Measurements from ENCODE around the gene NAV2.

The NAV2 gene

DNA sequence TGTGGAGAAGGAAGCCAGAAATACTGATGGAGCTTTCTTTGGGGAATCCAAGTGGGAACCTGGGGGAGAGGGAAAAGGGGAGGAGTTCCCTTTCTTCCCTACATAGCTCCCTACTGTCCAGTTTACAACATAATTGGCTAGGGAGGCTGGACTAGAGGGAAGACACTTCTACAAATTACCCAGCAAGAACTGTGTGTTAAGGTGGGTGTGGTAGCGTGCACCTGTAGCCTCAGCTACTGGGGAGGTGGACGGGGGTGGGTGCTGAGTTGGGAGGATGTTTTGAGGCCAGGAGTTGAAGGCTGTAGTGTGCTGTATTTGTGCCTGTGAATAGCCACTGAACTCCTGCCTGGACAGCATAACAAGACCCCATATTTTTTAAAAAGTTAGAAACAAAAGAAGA lies 74.0 kb downstream of the NAV2 start:
- DNase-seq = no peak

DNA sequence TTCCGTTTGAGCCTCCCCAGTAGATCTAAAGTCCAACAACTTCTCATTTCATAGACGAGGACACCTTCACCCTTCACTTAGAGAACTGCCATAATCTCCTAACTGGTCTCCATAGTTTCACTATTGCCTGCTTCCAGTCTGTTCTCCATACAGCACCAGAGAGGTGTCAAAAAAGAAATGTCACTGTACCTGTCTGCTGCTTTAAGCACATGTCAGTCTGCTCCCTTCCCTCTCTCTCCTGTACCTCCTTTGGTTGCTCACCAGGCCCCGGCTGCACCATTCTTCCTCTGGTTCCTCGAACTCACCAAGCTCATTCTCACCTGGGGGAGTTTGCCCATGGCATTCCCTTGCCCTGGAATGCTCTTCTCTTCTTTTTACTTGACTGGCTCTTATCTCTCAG lies 75.8 kb downstream of the NAV2 start:
- no peak for DNase-seq

DNA sequence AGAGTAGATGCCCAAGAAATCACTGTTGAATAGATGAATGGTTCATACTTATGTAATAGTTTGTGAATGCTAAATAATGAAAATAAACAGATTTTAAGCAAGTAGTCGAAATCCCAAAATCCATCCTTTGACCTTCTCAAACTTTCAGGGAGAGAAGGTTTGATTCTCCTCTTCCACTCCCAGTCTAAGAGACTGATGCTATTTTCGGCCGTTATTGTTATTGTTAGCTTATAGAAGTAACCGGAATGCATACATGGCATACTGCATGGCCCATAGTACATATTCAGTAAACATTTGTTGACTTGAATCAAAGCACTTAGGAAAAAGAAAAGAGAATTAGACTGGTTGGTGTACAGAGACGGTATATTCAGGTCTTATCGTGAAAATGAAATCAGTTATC lies 76.6 kb downstream of the NAV2 start:
- DNase-seq = no peak

DNA sequence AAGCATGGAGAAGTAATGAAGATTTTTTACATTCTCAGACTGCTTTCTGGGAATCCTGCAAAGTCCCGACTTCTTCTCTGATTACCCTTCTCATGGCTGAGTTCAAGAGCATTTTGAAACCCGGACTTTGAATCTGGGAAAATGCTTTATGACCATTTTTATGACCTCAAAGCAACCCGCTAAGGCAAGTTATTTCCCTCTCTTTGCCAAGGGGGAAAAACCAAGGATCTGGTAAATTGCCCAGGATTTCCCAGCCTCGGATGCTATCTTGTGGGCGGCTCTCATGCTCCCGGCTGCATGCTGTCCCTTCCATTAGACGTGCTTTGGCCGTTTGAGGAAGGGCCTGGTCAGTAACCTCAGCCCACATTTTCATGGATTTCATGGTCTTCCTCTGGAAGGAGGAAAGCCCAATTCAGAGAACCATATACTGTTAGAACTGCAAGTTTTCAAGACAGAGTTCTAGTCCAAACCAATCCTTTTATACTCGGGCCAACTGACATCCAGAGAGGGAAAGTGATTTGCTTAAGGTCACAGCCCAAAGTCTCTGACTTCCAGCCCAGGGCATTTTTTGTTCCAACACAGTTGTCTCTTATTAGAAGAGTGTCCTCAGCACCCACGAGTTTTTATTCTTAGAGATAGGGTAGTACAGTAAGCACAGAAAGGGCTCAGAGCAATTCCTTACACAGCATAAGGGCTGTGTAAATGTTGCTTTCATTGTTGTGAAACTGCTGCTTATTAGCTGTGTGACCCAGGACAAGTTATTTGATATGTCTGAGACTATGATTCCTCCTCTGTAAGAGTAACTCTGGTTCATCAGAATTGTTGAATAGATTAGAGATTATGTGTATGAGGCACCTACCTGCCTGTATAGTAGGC lies 77.4 kb downstream of the NAV2 start:
- DNase-seq = no peak

DNA sequence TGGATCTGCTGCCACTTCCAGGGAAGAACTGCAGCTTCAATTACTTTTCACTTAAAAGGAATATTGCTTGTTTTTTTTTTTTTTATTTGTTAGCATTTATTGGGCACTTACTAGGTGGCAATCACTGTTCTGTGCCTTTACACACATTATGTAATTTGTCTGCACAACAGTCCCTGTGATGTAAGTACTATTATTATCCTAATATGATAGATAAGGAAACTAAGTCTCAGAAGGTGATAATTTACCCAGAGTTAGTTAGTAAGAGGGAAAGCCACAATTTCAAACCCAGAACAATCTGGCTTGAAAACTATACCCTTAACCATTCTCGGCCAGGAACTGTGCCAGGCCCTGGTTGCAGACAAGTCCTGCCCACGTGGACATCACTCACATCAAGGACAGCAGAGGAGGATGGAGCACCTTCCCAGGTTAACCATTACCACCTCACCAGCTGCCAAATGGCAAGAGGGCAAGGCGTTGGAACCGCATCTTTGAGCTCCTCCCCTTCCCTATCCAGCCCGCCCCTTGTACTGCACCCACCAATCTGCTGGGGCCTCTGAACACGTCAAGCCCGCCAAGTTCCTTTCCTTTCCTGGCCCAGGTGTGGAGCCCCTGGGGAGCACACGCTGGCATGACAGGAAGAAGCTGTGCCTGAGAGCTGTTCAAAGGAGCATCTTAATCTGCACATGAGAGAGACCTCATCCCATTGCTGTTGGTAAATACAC lies 78.4 kb downstream of the NAV2 start:
- no peak for DNase-seq

DNA sequence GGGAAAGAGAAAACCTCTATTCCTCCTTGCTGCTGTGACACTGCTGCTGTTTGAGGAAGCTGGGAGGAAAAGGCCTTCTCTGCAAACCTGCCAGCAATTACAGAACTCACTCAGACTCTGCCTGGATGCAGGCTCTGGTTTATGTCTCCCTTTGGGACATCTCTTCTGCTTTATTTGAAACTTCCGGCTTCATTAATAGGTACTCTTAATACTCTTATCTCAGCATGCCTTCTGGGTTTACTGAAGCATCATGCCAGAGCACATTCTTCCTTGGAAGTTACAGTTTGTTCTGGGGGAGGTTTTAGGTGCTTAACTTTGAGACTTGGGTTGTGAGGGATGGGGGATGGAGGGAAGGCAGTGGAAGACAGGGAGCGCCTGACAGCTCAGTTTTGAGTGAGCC lies 79.9 kb downstream of the NAV2 start:
- DNase-seq = no peak

DNA sequence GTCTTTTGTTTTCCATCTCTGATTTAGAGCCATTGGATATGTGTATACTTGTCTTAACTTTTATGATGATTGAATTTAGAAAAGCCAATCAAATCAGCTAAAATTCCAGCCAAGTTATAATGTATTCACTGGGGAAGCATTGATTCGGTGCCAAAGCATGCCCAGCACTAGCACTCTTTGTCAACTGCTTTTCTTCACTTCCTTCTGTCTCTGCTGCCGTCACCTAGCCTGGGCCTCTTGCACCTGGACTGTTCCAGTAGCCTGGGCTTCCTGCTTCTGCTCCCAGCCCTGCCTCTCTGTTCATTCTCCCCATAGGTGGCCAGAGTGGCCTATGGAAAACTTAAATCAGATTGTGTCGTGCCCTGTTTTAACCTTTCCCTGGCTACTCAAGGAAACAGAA lies 80.7 kb downstream of the NAV2 start:
- no peak for DNase-seq

DNA sequence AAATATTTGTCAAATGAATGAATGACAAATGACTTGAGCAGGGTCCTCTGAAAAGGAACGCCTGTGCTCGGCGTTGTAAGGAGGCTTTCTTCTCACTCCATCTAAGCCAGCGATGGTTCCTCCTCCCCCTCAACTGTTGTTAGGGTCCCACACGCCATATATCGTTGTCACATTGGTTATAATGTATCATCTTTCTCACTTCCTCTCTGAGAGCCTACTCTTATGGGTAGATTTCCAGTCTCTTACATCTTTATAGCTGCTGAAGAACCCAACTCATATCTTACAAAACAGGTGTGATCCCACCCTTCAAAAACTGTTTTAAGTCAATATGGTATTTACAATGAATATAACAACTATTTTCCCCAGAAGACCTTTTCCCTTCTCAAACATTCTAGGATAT lies 81.5 kb downstream of the NAV2 start:
- DNase-seq = no peak

DNA sequence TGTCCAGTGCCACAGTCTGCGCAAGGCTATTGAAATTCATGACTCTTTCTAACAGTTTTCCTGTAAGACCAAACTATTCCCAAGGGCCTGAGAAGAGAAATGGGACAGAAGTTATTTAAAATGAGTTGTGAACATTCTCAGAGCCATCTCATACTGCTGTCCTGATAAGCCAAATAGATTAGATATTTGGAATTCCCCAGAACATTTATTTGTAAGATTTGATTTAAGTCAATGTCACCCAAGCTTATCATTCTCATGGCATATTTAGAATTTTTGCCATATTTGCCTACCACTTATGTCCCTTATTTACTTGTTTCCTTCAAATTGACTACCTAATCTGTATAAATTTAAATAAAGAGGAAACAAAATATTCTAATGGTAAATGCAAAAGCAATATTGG lies 82.4 kb downstream of the NAV2 start:
- DNase-seq = no peak

DNA sequence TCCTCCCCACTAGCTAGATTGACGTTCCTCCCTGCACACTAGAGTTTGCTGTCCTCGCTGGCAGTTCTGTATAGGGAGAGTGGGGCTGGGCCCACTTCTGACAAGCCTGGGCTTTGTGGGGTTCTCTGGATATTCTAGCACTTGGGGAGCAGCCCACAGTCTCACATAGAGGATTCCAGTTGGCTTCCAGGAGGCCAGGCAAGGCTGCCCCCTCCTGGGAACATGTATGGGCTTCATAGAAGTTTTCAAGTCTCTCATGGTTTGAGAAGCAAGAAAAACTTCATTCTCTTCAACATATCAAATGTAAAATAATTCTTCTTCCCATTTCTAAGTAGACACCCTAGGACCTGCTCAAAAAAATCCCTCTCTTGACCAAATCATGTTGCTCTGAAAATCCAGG lies 87.5 kb downstream of the NAV2 start:
- DNase-seq = no peak

DNA sequence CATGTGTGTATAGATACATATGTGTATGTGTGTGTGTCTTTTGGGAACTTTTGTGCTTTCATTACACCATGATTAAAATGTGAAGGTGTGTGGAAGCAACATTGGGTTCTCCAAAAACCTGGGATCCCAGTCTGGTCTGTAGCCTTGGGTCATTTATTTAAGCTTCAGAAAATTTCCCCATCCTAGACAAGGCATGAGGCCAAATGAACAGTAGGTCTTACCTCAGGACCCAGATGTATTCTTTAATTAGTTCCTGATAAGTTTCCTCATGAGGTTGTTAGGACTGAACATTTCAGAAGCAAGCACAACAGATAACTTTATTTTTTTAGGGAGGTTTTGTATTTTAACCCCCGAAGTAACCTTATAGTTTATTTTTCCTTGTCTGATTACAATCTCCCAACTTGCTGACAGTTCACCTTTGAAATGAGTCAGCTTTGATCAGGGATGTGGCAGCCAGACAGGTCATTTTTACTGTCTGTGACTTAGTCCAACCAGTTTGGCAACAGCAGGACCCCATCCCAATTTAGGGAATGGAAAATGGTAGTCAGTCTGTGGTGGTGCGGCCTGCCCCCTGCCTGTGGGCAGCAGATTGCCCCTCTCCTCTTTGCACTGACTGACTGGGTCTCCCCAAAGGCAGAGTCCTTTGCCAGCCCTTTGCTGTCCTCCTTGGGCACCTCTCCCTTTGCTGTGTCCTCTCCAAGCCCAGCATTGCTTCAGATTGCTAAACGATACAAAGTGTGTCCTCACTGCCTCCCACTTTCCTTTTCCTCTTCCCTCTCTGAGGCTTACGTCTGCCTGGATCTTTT lies 88.3 kb downstream of the NAV2 start:
- no peak for DNase-seq

DNA sequence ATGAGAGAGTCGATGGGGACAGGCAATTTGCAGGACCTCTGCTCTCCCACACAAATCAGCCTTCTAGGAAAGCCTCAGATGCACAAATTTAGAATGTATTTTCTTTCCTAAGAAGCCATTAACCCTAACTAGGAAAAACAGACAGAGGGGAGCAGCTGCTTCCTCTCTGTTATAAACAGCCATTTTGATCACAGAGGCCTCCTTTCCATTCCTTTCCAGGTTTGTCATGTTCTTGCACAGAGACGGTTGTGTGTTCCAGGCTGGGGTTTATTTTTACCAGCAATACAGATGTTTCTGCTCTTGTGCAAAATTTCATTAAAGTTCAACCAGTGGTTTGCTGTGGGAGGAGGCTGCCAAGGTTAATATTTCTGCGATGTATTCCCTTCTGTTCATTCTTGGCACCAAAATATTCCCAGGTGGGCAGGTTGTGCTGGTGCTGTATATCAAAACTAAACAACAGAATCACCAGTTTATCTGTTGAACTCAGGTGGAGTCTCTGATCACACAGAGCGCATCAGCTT lies 90.2 kb downstream of the NAV2 start:
- DNase-seq = no peak

DNA sequence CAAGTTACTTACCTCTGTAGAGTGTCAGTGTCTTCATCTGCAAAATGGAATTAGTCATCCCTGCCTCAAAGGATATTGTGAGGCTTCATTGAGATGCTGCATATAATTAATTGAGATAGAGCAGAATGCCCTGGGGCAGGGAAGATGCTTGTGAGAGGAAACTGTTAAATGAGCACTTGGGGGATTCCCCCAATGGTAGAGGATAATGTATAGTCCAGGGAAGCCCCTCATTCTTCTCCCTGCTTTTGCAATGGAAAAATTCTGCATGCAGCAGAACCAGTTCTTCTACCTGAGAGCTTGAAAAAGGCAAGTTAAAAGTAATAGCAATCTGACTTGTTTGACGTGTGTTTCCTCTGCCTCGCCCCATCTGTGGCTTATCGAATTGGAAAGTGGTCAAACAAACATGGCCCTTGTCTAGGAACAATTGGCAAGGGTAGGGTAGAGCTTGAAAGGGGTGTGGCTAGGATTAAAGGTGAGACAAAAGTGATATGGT lies 90.9 kb downstream of the NAV2 start:
- DNase-seq = no peak

DNA sequence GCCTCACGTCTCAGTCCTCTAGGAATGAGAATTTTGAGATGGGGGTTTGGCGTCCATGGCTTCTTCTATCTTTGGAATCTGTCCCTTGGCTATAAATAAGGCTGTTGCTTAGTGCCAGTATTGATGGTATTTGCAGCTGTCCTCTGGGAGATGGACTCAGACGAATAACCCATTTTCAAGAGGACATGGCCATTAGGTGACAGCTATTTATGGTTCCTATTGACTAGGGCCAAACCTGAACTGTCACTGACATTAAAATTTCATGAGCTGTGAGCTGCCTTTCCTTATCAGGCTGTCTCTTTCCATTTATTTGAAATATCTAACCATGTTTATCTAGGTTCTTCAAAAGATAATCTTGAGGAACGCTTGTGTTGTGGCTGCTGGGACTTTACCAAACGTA lies 92.7 kb downstream of the NAV2 start:
- DNase-seq = no peak

DNA sequence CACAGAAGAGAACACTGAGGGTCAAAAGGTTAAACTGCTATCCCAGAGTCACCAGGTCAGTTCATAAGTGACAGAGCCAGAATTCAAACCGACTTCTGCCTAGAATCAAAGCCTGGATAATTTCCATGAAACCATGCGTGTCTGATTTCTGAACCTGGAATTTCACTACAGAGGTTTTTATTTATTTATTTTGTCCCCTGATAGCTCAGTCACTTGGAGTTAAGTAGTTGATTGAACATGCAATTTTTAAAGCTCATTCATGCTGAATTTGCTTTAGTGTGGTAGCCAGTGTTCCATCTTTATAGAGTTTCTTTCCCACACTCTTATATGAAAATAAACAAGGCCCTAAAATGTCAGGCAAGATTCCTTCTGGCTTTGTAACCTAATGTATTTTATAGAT lies 93.2 kb downstream of the NAV2 start:
- no peak for DNase-seq

DNA sequence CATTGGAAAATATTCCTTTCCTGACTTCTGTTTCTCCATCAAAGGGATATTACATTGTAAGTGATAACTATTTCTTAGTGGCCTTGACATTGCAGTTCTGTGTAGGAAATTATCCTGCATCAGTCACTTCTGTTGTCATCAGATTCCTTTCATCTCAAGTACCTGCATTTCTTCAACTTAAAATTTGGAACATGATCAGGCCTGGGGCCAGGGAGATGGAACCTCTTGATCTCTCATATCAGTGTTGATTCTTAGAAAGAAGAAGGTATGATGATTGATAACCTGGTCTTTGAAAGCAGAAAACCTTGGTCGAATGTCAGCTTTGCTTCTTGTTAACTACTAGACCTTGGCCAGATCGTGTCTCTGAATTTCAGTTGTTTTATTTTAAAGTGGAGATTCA lies 93.6 kb downstream of the NAV2 start:
- no peak for DNase-seq

DNA sequence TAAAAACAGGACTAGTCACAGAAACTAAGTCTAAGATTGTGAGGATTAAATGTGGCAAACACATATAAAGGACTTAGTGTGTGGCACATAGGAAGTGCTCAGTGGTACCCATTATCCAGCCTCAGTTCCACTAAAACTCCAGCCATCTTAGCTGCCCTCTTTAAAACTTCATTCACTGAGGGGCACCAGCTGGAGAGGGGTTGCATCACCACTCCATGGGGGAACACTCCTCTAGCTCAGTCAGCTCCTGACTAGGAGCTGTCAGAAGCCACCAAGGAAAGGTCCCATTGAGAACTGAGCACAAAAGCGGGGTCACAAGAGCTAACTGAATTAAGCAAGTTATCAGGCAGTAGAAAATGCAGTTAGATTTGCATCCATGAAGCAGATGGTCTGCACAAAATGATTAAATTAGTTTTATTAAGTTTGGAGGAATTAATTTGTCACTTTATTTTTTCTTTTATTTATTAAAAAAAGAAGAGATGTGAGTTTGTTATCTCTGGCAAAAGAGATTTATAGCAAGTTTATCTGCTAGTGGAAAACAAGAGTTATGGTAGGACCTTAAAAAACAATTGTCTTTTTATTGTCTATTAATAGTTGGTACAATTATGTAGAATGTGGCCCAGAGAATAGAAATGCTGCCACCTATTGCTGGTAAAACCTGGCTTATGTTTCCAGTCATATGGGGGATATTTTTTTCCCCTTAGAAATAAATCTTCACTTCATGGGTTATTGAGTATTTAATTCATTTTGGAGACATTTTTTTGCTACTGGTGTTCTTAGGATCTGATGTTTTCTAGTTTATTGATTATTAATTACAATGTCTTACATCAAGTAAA lies 95.7 kb downstream of the NAV2 start:
- no peak for DNase-seq

DNA sequence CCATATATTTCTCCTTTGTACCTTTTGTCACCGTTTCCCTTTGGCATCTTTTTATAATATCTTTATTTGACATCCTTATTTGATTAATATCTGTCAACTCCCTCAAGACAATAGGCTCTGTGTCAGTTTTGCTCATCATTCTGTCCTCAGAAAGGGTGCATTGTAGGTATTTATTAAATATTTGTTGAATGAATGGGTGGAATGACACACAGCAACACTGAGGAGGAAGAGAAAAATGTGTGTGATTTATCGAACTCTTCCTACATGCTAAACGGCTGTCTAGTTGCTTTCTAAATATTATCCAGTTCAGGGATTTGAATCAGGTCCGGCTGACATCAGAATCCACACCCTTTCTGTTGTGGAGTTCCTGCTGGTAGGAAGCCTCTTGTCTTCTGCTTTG lies 98.2 kb downstream of the NAV2 start:
- DNase-seq = no peak

DNA sequence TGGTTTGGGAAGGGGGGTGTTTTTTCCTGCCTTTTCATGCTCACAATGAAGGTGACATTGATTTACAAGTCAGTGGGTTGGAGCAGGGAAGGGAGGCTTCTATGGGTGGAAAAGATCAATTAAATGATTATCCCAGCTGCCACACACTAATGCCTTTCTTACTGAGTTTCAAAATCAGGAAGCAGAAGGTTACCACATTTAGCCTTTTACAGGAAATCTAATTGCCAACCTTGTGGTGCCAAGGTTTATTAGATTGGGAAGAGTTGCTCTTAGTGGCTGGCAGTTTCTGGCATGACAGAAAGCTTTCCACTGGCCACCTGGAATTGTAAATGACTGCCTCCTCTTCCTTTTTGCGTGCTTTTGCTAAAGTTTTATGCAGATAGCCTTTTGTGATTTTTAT lies 98.7 kb downstream of the NAV2 start:
- DNase-seq = no peak

DNA sequence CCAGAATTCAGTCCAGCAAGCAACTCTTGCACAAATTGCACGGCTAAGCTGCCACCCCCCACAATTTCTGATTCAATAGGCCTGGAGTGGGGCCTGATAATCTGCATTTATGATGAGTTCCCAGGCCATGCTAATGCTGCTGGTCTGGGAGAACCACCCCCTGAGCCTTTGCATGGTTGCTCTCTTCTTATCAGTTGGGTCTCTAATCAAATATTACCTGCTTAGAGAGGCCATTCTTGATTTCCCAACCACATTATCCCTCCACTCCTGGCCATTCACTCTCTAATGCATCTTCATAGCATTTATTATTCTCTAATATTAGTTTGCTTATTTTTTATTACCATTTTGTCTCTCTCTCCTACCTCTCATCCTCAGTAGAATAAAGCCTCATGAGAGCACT lies 99.5 kb downstream of the NAV2 start:
- DNase-seq = no peak

DNA sequence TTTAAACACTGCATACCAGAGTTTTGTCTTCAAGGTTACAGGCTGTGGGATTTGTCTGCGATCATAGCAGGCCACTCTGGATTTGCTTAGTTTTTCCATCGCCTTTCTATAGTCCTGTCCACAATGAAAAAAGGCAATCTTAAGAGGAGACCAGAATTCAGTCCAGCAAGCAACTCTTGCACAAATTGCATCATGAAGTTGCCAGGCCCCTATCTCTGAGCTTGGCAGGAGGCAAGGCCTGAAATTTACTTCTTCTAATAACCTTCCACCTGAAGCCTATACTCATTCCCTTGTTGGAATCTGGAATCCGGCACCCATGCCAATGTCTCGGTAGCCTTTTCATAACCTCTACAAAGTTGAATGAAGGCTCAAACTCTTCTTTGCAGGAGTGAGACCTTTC lies 100.1 kb downstream of the NAV2 start:
- DNase-seq = no peak

DNA sequence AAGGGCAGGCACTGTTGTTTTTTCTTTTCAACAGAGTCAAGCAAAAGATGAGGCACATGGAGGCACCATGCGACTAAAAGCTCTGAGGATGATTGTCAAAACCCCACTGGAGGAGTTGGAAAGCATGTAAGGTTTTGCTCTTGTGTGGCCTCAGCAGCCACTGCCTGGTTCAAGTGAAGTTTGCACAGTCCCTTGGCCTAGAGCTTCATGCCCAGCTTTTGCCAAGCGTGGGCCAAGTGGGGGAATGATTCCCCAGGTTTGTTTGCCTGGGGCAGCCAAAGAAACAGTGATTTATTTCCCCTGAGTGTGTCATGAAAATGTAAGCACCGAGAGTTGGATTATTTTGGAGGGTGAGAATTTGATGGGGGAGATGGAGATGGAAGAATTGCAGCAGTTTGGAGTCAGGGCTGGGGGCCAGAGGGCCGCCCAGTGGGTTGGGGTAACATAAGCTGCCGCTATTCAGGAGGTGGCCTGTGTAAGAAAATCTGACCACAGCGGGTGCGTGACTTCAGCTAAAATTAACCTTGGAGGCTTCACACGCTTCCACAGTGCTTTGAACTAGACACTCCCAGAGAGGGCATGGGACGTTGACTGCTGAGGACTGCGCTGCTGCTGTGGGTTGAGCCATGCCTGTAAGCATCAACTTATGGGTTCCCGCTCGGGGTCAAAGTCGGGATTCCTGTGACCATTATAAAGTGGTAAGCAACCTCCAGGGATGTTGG lies 100.7 kb downstream of the NAV2 start:
- DNase-seq = no peak
